IPS DF 19.7 (cell line): ENCODE data around the gene RNU5B-1.

Source experiments
- DNase-seq: peaks from one replicate; pipeline ENCODE4 v3.0.0-alpha.2; 2013; ENCODE audit warnings: low read depth, low spot score

Gene RNU5B-1

DNA sequence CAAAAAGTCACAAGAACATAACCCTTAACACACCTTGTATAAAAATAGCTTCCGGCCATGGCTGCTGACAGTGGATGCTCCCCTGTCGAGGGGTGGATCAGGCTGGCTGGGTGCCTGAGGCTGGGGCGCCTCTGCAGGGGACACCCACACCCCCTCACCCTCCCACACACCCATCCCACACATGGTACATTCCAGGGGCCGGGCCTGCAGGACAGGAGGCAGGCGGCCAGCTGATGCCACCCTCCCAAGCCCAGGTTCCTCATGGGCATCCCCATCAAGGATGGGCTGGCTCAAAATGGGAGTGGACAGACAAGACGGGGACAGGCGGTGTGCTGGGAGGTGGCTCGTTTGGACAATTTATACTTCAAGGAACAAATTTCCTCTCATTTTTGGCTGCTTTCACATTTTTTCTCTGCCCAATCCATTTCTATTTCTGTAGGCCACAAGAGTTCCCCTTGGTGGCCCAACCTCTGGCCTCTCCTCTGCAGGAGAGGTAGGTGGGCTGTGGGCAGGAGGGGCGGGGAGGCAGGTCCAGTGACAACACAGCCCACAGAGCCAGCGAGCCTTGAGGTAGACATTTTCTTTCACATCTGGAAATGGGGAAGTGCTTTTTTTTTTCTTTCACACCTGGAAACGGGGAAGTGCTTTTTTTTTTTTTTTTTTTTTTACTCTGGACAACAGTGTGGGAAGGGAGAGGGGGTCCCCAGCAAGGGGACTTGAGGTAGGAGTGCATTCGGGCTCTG, 23.3 kb downstream of the RNU5B-1 start:
- no peak for DNase-seq

GRCh38 chr15:65328506-65329287, 24.2 kb downstream of the RNU5B-1 start:
- DNase-seq: no peak

DNA sequence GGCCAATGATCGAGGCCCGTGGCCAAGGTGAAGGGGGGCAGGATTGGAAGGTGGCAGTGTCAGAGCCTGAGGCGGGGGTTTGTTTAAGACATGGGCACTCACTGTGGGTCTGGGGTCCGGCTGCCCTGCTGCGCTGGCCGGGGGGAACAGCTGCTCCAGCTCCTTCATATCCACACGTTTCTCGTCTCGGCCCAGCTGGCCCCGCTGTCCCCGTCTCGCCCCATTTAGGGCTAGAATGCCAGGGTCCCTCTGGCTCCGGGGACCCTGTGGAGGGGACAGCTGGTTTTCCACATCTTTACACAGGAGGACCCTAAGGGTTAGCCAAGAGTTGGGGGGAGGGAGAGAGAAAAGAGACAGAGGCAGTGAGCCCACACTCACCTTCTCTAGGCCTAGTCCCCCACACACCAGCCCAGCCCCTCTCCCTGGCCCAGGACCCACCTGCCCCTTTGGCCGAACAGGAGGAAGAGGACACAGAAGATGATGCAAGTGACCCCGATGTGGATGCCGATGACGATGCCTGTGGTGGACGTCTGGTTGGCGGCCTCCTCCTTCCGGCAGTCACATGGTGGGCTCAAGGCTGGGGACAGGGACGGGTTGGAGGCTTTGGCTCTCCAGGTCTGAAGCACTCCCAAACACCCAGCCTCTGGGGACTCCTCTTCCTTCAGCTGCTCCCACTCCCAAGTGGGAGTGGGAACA, 25.0 kb downstream of the RNU5B-1 start:
- DNase-seq: no peak

- no peak for DNase-seq
Observed at GRCh38 chr15:65329984-65330735, 25.7 kb downstream of the RNU5B-1 start.

- no peak for DNase-seq
Observed at GRCh38 chr15:65330934-65331645, 26.6 kb downstream of the RNU5B-1 start.

GRCh38 chr15:65331811-65332210, 27.3 kb downstream of the RNU5B-1 start:
- no peak for DNase-seq

DNA sequence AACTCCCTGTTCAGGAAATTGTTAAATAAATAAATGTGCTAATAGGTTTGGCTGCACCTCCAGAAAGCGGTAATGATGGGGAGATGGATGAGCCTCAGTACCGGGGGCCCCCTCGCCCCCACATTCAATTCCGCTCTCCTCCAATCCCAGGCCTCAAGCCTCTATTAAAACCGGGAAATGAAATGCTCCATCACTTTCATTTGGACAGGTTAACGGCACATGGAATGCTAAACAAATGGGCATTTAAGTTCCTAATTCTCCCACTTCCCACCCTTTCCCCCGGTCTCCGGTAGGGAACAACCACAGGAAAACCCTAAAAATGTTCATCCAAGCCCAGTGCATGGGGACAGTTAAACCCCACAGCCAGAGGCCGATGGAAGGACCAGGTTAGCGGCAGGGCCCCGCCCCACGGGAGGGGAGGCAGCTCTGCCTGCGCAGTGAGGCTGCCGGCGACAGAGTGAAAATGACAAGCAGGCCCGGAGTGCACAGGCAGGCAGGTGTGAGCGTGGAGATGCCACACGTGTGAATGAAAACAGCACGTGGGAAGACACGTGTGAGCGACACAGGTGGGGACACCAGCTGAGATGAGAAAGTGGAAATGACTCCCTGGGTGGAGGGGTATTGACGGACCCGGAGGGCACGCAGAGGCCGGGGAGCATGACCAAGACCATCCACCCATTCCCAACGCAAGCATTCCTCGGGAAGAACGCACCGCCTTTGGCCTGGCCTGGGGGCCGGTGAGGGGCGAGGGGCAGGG, 28.1 kb downstream of the RNU5B-1 start:
- DNase-seq: no peak

DNA sequence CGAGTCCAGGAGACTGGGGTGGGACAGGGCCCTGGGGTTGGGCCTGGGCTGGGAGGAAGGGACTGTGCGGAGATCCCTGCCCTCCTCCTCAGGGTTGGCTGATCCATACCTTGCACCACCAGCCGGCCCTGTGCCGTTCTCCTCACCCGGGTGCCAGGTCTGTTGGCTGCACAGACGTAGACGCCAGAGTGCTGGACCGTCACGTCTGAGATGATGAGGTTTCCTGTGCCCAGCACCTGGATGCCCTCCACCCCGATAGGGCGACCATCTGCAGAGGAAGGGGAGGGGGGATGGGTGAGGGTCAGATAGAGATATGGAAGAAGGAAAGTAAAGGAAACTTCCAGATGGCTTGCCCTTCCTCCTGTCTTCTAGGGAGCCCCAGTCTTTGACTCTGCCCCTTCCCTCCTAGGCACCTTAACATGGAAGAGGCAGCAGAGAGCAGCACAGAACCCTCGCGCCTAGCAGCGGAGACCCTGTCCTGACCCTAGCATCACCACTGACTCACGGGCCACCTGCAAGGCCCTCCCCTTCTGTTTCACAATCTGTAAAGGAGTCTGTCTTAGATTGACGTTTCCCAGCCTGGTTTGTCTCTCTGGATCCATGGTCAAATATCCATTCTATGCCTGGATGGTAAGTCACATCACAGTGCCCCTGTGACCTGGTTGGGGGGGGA, 28.8 kb downstream of the RNU5B-1 start:
- no peak for DNase-seq

- DNase-seq: no peak
Observed at GRCh38 chr15:65333856-65334255, 29.4 kb downstream of the RNU5B-1 start.

DNA sequence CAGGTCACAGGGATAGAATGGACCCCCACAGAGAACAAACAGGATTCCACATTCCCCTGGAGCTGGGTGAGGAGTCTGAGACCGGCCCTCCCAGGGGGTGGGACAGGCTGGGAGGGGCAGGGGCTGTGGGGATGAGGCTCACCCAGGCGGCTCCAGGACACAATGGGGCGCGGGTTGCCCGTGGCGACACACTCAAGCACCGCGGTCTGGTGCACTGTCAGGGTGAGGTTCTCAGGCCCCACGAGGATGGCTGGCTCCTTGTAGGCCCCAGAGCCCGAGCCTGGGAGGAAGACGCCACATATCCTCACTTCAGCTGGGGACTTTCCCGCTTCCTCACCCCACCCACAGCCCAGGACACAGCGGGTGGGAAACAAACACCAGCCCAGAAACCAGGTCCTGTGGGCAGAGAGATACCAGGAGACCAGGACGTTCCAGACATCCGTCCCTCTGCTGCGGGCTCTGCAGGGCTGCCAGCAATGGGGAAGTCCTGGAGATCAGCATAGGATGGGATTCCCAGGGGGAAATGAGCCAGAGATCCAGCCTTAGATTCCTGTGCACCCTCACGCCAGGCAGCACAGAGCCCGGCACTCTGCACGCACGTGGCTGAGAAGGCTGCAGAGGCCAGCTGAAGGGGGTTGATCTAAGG, 30.2 kb downstream of the RNU5B-1 start:
- no peak for DNase-seq

DNA sequence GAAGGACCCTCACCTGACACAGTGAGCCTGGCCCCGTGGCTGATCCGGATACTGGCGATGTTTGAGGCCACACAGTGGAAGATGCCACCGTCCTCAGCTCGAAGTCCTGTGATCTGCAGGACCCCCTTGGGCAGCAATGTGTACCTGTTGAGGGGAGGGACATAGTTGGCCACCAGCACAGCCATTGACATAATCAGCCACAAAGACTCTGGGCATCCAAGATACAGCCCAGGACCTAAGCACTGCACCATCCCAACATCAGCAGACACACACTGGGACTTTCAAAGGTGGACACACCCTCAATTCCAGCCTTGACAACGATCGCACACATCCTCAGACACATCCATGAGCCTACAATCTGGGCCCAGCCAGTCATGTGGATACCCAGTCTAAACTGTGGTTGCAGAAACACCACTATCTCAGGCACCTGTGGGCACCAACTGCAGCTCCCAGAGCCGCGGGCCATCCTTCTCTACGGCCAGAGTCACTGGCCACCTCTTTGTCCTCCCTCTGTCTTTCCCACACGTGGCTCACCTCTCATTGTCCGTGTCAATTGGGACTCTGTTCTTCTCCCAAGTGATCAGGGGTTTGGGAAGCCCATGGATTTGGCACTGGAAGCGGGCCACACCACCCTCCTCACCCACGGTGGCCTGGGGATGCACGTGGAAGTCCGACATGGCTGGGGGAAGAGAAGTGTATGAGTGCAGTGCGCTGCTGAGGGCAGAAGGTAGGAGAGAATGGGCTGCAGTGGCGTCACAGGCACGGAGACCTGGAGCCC, 31.0 kb downstream of the RNU5B-1 start:
- no peak for DNase-seq

GRCh38 chr15:65336493-65337435, 32.3 kb downstream of the RNU5B-1 start:
- DNase-seq: no peak

- no peak for DNase-seq
Observed at GRCh38 chr15:65337436-65338070, 33.1 kb downstream of the RNU5B-1 start.

DNA sequence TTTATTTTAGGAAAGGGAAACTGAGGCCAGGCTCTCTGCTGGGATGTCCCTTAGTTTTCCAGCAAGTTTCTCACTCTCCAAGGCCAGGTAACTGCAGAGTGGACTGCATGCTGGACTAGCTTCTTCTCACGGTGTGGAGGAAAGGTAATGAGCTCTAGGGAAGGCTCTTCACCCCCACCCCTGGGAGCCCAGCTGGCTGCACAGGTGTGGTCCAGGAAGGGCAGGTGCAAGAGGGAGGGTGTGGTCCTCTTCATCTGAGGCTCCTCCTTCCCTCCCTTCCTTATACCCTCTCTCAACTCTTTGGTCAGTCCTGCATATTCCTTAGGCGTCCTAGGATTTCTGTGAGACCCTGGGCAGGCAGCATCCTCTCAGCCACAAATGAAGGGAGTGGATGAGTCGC, 33.9 kb downstream of the RNU5B-1 start:
- no peak for DNase-seq

GRCh38 chr15:65338823-65339222, 34.3 kb downstream of the RNU5B-1 start:
- DNase-seq: no peak

DNA sequence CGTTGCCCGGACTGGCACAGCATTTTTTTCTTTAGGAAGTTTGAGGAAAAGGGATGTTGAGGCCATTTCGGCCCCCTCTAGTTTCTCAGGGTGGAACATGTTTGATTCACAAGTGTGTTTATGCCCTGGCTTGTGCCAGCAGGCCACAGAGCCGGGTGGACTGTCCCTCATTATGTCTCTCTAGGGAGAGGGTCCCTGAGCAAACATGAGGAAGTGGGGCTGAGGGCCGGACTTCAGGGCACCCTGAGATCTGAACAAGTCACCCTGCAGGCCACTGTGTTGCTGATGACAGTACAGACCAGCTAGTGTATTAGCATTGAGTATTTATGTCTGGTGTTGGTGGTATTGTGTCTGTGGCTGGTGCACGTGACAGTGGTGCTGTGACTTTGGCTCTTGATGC, 34.9 kb downstream of the RNU5B-1 start:
- DNase-seq: no peak

- no peak for DNase-seq
Observed at GRCh38 chr15:65339920-65340319, 35.4 kb downstream of the RNU5B-1 start.
